T-helper 17 cell (primary cell): ENCODE results near the gene LRRC3. TPM values are rescaled to one million over a fixed set of nuclear protein-coding genes. Genes with fewer than 3 reads are reported as not detected.

Source experiments
- ATAC-seq: fragments of 150-1000 bp; cut with Tn5 transposase; 2 replicates; pipeline ENCODE4 v1.10.0; 2021; ENCODE audit warnings: mild to moderate bottlenecking, moderate library complexity
- DNase-seq, 3 donors: peaks; one replicate each; pipeline versions ENCODE4 v3.0.0 to v3.0.0-alpha.2; 2020 to 2021
- H3K9me3 ChIP-seq: one replicate; pipeline ENCODE4 v1.7.0; 2013; ENCODE audit warnings: low read length, mild to moderate bottlenecking; ENCODE audit not compliant: control insufficient read depth, poor library complexity, severe bottlenecking
- H3K27ac Mint-ChIP-seq: one replicate; pipeline ENCODE4 v1.8.0; 2022; ENCODE audit warnings: mild to moderate bottlenecking, moderate library complexity, mixed read lengths
- H3K27me3 Mint-ChIP-seq: one replicate; pipeline ENCODE4 v1.8.0; 2022; ENCODE audit warnings: mixed read lengths
- H3K36me3 Mint-ChIP-seq: one replicate; pipeline ENCODE4 v1.8.0; 2022; ENCODE audit warnings: low read depth, mixed read lengths
- H3K4me1 Mint-ChIP-seq: one replicate; pipeline ENCODE4 v1.8.0; 2022; ENCODE audit warnings: mild to moderate bottlenecking, mixed read lengths
- H3K4me3 Mint-ChIP-seq: one replicate; pipeline ENCODE4 v1.8.0; 2022; ENCODE audit warnings: mild to moderate bottlenecking, moderate library complexity, mixed read lengths
- total RNA-seq, 4 donors: library from RNA in 2 of 4; stranded (reverse) in 2 of 4; gene quantifications; one replicate each; pipeline ENCODE4 v1.2.3 and lab custom pipeline; 2022 to 2026

The LRRC3 gene
- total RNA-seq, 2 donors from 2014 or later, result 0.85 to 1.0 TPM

DNA sequence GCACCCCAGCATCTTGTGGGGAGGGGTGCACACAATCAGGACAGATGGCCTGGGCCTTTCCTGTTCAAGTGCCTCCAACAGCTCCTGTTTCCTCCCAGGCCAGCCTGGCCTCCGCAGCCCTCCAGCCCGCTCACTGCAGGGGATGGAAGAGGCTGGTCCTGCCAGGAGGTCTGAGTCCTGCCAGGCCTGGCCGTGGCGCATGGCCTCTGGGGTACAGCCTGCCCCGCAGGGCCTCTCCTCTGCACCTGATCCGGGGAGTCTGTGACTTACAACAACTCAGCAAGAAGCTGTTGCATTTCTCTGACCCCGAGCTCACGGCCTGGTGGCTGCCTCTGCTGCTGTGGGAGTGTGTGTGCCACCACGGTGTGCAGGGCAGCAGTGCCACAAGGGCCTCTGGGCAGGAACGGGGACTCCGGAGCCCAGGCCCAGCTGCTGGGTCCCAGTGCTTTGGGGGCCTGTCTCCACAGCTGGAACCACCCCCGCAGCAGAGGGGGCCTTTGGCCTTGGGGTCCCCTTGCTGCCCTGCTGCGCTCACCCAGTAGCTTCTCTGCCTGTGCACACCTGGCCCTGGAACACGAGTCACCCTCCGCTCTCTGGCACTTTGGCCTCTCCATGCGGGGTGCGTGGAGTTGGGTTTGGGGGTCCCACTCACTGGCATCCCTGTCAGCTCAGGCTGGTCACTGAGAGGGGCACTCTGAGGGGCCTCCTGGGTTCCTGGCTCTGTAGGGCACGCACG lies 17.4 kb upstream of the LRRC3 start:
- H3K9me3 ChIP-seq, result no peaks in the 10 kb centered on the region
- no peaks in the 10 kb centered on the region for H3K4me1 Mint-ChIP-seq
- DNase-seq (no peak), ATAC-seq (no peak)
- H3K27ac Mint-ChIP-seq, result no peak overlapping the region
- no peaks in the 10 kb centered on the region for H3K27me3 Mint-ChIP-seq
- peaks cover 7% of the 10 kb centered on the region for H3K36me3 Mint-ChIP-seq
- H3K4me3 Mint-ChIP-seq, result no peak overlapping the region

DNA sequence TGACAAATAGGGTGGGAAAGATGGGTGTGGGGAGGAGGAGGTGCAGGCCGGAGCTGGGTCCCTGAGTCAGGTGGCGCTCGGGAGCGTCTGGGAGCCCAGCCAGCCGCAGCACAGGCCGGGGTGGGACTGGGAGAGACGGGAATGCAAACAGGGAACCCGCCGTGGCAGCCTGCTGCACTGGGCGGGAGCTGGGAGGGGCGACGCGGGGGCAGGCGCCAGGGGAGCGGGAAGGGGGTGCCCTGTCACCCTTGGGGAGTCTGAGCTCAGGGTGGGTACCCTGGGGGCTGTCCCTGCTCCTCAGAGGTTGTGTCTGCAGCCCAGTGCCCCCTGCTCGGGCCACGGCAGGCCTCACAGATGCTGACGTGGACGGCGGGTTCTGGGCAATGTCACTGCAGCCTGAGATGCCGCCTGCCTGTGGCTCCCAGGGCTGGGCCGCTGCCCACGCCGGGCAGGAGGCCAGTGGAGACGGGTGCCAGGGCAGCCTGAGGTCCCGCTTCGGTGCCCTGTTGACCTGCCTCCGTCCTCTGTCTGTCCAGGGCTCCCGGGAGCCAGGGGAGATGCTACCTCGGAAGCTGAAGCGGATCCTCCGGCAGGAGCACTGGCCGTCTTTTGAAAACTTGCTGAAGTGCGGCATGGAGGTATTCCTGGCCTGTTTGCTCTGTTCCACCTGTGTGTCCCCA lies 16.6 kb upstream of the LRRC3 start:
- Mint-ChIP-seq H3K4me3 (no peak overlapping the region), H3K27me3 (no peaks in the 10 kb centered on the region), H3K27ac (no peak overlapping the region), H3K4me1 (no peaks in the 10 kb centered on the region), H3K36me3 (peaks cover 7% of the 10 kb centered on the region)
- ATAC-seq (no peak), DNase-seq (no peak)
- no peaks in the 10 kb centered on the region for H3K9me3 ChIP-seq

DNA sequence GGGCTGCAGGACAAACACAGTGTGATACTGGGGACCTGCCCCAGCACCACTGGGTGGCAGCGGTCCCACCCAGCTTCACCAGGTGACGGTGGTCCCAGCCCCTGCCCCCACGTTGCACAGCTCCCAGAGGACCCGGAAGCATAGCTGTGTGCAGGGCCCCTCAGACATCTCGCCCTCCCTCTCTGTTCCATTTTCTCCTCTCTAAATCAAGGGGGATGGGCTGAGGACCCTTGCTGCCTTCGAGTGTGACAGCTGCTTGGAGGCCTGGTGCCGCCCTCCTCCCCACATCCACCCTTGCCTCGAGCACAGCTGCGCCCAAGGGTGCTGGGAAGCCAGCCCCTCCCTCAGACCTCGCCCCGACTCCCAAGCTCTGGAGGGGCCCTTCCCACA lies 16.1 kb upstream of the LRRC3 start:
- Mint-ChIP-seq H3K36me3 (peaks cover 7% of the 10 kb centered on the region), H3K27ac (no peak overlapping the region), H3K4me1 (no peaks in the 10 kb centered on the region), H3K27me3 (no peaks in the 10 kb centered on the region), H3K4me3 (no peak overlapping the region)
- DNase-seq (no peak), ATAC-seq (no peak)
- H3K9me3 ChIP-seq, result no peaks in the 10 kb centered on the region

DNA sequence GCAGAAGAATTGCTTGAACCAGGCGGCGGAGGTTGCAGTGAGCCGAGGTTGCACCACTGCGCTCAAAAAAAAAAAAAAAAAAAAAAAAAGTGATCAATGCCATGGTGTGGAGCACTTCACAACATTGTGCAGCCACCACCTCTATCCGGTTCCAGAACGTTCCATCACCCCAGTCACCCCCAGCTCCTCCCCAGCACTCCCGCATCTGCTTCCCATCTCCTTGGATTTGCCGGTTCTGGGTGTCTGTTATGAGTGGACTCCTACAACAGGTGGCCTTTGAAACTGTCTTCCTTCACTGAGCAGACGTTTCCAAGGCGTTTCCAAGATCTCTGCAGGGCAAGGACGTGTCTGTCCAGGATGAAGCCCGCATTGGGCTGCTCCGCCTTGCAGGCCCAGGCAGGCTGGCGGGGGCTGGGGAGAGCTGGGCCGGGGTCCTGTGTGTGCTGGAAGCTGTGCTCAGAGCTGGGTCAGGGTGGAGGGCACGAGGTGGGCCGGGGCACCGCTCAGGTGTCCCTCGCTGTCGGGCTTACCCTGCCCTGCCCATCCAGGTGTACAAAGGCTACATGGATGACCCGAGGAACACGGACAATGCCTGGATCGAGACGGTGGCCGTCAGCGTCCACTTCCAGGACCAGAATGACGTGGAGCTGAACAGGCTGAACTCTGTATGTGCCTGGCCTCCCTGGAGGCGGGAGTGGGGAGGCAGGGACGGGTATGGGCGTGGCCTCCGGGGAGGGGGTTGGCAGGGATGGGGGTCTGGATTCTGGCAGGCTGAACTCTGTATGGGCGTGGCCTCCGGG lies 14.9 kb upstream of the LRRC3 start:
- DNase-seq, result no peak
- no peaks in the 10 kb centered on the region for H3K9me3 ChIP-seq
- Mint-ChIP-seq H3K4me1 (no peaks in the 10 kb centered on the region), H3K36me3 (peaks cover 7% of the 10 kb centered on the region), H3K27me3 (no peaks in the 10 kb centered on the region), H3K4me3 (no peak overlapping the region), H3K27ac (no peak overlapping the region)
- no peak for ATAC-seq

DNA sequence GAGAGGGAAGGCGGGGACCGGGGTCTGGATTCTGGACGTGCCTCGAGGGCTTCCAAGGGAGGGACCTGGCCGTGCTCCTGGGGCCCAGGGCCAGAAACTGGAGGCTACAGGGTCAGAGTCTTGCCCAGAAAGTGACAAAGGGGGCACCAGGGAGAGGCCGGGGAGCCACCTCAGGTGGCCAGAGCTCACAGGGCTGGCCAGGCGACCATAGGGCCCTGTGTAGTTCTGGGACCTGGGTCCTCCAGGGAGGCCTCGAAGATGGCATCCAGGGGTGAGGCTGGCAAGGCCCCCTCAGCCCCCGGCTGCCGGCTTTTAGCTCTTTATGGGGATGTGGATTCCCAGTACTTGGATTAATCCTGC lies 14.3 kb upstream of the LRRC3 start:
- ATAC-seq (no peak), DNase-seq (no peak)
- H3K27ac Mint-ChIP-seq, result no peak overlapping the region
- no peaks in the 10 kb centered on the region for H3K27me3 Mint-ChIP-seq
- no peaks in the 10 kb centered on the region for H3K9me3 ChIP-seq
- H3K4me1 Mint-ChIP-seq, result no peaks in the 10 kb centered on the region
- H3K36me3 Mint-ChIP-seq, result peaks cover 3% of the 10 kb centered on the region
- no peak overlapping the region for H3K4me3 Mint-ChIP-seq

DNA sequence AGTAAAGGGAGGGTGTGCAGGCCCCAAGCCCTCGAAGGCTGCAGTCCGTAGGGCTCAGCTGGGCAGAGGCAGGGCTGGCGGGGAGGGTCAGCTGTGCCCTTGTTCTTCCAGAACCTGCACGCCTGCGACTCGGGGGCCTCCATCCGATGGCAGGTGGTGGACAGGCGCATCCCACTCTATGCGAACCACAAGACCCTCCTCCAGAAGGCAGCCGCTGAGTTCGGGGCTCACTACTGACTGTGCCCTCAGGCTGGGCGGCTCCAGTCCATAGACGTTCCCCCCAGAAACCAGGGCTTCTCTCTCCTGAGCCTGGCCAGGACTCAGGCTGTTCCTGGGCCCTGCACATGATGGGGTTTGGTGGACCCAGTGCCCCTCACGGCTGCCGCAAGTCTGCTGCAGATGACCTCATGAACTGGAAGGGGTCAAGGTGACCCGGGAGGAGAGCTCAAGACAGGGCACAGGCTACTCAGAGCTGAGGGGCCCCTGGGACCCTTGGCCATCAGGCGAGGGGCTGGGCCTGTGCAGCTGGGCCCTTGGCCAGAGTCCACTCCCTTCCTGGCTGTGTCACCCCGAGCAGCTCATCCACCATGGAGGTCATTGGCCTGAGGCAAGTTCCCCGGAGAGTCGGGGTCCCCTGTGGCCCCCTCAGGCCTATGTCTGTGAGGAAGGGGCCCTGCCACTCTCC lies 13.6 kb upstream of the LRRC3 start:
- no peaks in the 10 kb centered on the region for H3K9me3 ChIP-seq
- DNase-seq, result no peak
- Mint-ChIP-seq H3K36me3 (peaks cover 3% of the 10 kb centered on the region), H3K4me1 (no peaks in the 10 kb centered on the region), H3K4me3 (no peak overlapping the region), H3K27ac (no peak overlapping the region), H3K27me3 (no peaks in the 10 kb centered on the region)
- no peak for ATAC-seq

DNA sequence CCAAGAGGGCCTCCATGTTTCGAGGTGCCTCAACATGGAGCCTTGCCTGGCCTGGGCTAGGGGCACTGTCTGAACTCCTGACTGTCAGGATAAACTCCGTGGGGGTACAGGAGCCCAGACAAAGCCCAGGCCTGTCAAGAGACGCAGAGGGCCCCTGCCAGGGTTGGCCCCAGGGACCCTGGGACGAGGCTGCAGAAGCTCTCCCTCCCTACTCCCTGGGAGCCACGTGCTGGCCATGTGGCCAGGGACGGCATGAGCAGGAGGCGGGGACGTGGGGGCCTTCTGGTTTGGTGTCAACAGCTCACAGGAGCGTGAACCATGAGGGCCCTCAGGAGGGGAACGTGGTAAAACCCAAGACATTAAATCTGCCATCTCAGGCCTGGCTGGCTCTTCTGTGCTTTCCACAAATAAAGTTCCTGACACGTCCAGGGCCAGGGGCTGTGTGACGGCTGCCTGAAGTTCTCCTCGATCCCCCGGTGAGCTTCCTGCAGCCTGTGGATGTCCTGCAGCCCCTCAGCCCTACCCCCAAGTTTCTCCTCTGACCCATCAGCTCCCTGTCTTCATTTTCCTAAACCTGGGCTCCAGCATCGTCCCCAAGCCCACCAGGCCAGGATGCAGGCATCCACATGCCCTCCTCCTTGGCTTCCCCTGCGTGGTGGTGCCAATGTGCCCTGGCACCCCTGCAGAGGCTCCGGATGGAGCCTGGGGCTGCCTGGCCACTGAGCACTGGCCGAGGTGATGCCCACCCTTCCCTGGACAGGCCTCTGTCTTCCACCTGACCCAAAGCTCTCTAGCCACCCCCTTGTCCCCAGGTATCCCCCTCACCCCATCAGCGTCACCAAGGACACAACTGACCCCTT lies 12.8 kb upstream of the LRRC3 start:
- H3K9me3 ChIP-seq, result no peaks in the 10 kb centered on the region
- DNase-seq (no peak), ATAC-seq (no peak)
- peaks cover 3% of the 10 kb centered on the region for H3K36me3 Mint-ChIP-seq
- H3K27me3 Mint-ChIP-seq, result no peaks in the 10 kb centered on the region
- H3K4me1 Mint-ChIP-seq, result no peaks in the 10 kb centered on the region
- no peak overlapping the region for H3K27ac Mint-ChIP-seq
- H3K4me3 Mint-ChIP-seq, result no peak overlapping the region

DNA sequence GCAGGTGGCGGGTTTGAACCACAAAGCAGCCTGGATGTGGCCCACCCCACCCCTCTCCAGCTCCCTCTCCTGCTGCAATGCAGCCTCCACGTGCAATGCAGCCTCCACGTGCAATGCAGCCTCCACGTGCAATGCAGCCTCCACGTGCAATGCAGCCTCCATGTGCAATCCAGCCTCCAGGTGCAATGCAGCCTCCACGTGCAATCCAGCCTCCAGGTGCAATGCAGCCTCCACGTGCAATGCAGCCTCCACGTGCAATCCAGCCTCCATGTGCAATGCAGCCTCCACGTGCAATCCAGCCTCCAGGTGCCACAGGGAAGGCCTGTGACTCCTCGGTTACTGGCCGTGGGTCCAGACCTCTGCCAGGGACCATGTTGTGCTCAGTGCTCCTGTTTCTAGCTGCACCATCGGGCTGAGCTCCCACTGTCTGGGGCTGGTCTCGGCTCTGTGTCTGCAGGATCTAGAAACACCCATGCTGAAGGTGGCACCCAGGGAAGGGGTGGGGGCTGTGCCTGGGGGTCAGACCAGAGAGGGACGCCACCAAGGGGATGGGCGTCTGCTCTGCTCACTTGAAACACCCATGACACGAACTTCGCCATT lies 11.9 kb upstream of the LRRC3 start:
- DNase-seq, result no peak
- H3K9me3 ChIP-seq, result no peaks in the 10 kb centered on the region
- Mint-ChIP-seq H3K4me3 (no peak overlapping the region), H3K36me3 (peaks cover 3% of the 10 kb centered on the region), H3K4me1 (no peaks in the 10 kb centered on the region), H3K27me3 (no peaks in the 10 kb centered on the region), H3K27ac (no peak overlapping the region)
- ATAC-seq, result no peak

DNA sequence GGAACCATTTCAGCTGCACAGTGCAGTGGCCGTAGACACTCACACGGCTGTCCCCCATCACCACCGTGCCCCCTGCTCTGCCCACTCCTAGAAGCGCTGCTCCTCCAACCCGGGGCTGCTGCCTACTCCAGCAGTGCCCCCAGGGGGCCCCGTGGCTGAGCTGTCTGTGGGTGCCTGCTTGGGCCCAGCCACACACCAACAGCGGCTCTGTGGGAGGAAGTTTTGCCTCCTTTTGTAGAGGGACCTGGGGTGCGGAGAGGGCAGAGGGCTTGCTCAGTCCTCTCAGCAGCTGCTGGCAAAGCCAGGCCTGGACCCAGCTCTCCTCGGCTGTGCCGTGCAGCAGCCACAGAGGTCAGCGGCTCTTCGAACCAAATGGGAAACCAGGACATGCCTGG lies 11.4 kb upstream of the LRRC3 start:
- H3K27ac Mint-ChIP-seq, result no peak overlapping the region
- H3K27me3 Mint-ChIP-seq, result peaks cover 3% of the 10 kb centered on the region
- DNase-seq (no peak), ATAC-seq (no peak)
- H3K9me3 ChIP-seq, result no peaks in the 10 kb centered on the region
- H3K4me3 Mint-ChIP-seq, result no peak overlapping the region
- no peaks in the 10 kb centered on the region for H3K4me1 Mint-ChIP-seq
- peaks cover 3% of the 10 kb centered on the region for H3K36me3 Mint-ChIP-seq

DNA sequence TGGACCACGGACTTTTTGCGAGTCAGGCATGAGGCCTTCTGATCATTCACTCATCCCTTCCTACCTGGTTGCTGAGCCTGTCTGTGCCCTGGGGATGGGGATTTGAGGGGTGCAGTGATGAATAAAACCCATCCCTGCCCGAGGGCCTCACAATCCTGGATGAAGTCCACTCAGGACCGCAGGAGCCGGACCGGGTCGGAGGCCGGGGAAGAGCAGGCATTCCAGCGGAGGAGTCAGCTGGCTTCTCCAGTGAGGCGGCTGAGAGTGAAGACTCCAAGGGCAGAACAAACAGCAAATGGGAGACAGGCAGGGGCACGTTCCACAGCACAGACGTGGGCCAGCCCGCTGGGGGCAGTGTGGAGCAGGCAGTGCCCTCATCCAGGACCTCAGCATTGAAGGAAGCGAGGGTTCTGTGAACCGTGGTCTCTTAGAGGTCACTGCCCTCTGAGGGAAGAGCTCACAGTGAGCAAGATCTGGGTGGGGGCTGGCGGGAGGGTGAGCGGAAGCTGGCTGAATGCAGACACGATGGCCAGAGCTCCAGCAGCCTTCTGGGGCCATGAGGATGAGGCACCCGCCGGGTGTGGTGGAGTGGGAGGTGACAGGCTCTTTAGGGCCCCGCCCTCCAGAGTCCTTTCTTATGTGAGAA lies 10.9 kb upstream of the LRRC3 start:
- Mint-ChIP-seq H3K4me3 (no peak overlapping the region), H3K27ac (no peak overlapping the region), H3K27me3 (peaks cover 8% of the 10 kb centered on the region), H3K4me1 (no peaks in the 10 kb centered on the region), H3K36me3 (peaks cover 3% of the 10 kb centered on the region)
- DNase-seq, result no peak
- ATAC-seq, result no peak
- H3K9me3 ChIP-seq, result no peaks in the 10 kb centered on the region

DNA sequence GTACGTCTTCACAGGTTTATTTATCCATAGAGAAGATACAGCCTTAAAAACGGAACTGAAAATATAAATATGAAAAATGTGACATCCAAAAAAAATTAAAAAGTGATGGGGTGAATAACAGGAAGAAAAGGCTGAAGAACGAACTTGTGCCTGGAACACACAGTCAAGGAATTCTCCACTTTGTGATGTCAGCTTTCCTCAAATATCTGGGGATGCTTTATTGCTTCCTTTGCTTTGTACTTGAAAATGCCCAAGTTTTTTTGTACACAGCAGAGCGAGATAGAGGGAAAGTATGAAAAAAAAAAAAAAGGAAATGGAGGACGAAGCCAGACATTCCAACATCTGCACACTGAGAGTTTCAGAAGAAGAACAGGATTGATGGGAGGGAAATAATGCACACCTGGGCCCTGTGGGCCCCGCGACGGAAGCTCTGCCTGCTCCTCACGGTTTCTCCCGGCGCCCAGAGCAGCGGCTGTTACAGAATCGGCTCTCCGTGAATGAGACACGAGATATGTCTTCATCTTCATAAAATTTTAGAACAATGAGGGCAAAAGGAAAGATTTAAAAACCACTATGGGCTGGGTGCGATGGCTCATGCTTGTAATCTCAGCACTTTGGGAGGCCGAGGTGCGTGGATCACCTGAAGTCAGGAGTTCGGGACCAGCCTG lies 10.0 kb upstream of the LRRC3 start:
- ATAC-seq, result no peak
- no peak overlapping the region for H3K4me3 Mint-ChIP-seq
- no peak overlapping the region for H3K27ac Mint-ChIP-seq

More for the DNA sequence above, 10.0 kb upstream of the LRRC3 start:
- H3K9me3 ChIP-seq, result no peaks in the 10 kb centered on the region
- DNase-seq, result no peak
- Mint-ChIP-seq H3K27me3 (peaks cover 9% of the 10 kb centered on the region), H3K4me1 (no peaks in the 10 kb centered on the region), H3K36me3 (peaks cover 2% of the 10 kb centered on the region)
